Esophagus (tissue), 2 donors: ENCODE measurements around the gene ZFR2. TPM values are rescaled to one million over a fixed set of nuclear protein-coding genes. Genes with fewer than 3 reads are reported as not detected.

Source experiments
- H3K27ac ChIP-seq, 2 donors: one replicate each; pipeline ENCODE4 v1.5.1; 2013; ENCODE audit warnings: low read depth in 2 of 2, mild to moderate bottlenecking in 2 of 2, inconsistent platforms in 1 of 2, low read length in 1 of 2, moderate library complexity in 1 of 2
- H3K27me3 ChIP-seq, 2 donors: one replicate each; pipeline ENCODE4 v1.6.1; 2013; ENCODE audit warnings: low read length in 2 of 2, control low read depth in 1 of 2, mild to moderate bottlenecking in 1 of 2; ENCODE audit not compliant: insufficient read depth in 2 of 2, control insufficient read depth in 1 of 2
- H3K36me3 ChIP-seq, 2 donors: one replicate each; pipeline ENCODE4 v1.6.1; 2013; ENCODE audit warnings: low read length in 1 of 2; ENCODE audit not compliant: control insufficient read depth in 2 of 2, insufficient read depth in 2 of 2
- H3K4me1 ChIP-seq, 2 donors: one replicate each; pipeline ENCODE4 v1.6.1; 2013; ENCODE audit warnings: low read length in 1 of 2; ENCODE audit not compliant: control insufficient read depth in 2 of 2, insufficient read depth in 2 of 2
- H3K4me3 ChIP-seq, 2 donors: one replicate each; pipeline ENCODE4 v1.5.1; 2013; ENCODE audit warnings: low read length in 2 of 2, mild to moderate bottlenecking in 2 of 2, low read depth in 1 of 2, moderate library complexity in 1 of 2
- H3K9me3 ChIP-seq, 2 donors: one replicate each; pipeline ENCODE4 v1.6.1; 2013; ENCODE audit warnings: mild to moderate bottlenecking in 2 of 2, low read depth in 1 of 2, low read length in 1 of 2, moderate library complexity in 1 of 2; ENCODE audit not compliant: control insufficient read depth in 2 of 2, insufficient read depth in 1 of 2
- WGBS, 2 donors: extraction: QIAGEN DNeasy Blood & Tissue Kit; methylation state at CpG; one replicate each; pipeline ENCODE4 v1.1.7; 2013; 5-methylcytosine and 5-hydroxymethylcytosine counted together
- polyA plus RNA-seq, 2 donors: library from polyadenylated mRNA; stranded (reverse); fragments of 200-250 nt; gene quantifications; one replicate each; pipeline ENCODE4 v1.2.3, GENCODE V29; 2013
- donor health status: healthy with polysubstance abuse.
- donor health status: Bipolar disorder and iron deficiency.

The ZFR2 gene
- polyA plus RNA-seq, 2 donors, result 0.02 TPM; not detected in 1

DNA sequence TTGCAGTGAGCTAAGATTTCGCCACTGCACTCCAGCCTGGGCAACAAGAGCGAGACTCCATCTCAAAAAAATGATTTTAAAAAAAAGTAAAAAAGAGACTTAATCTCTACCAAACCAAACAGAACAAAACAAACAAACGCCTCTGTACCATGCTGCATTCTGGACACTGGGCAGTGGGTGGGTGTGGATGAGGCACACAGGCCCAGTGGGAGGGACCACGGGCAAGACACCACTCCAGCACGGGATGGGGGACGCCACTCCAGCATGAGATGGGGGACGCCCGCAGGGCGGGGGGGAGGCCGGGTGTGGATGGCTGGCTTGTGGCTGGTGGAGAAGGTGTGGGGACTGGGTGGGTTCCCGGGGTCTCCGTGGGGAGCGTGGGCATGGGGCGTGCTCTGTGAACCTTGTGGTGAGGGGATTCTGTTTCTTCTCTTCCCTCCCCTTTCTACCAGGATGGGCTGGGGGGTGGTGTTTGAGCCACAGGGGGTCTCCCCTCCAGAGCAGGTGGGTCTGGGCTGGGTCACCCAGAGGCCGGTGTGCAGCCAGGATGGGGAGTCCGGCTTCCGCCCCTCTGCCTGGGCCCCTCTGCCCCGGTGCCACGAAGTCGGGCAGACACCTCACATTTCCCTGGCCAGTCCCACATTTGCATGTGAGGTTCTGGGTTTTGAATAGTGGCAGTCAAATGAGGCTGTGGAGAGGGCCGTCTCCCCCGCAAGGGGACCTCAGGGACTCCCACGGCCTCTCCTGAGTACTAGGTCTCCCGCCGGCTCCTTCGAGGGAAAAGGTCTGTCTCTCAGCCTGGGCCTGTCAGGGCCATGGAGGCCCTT, 58.7 kb downstream of the ZFR2 start:
- Histone ChIP-seq H3K4me1 (peaks cover 0 to 19% of the 10 kb centered on the region in 2 donors), H3K36me3 (no peaks in the 10 kb centered on the region), H3K27me3 (no peaks in the 10 kb centered on the region), H3K4me3 (no peak overlapping the region), H3K9me3 (peaks cover 0 to 2% of the 10 kb centered on the region in 2 donors), H3K27ac (no peak overlapping the region)
- WGBS, 2 donors, result 74 to 75% methylated on average over 26 of the region's 26 CpGs

GRCh38 chr19:3808420-3809143, 60.3 kb downstream of the ZFR2 start:
- H3K4me3 ChIP-seq, result no peak overlapping the region
- H3K36me3 ChIP-seq, result no peaks in the 10 kb centered on the region
- 72 to 76% methylated on average over 27 to 33 of the region's 33 CpGs for WGBS, 2 donors
- peaks cover 0 to 19% of the 10 kb centered on the region in 2 donors for H3K4me1 ChIP-seq
- no peaks in the 10 kb centered on the region for H3K27me3 ChIP-seq
- H3K9me3 ChIP-seq, result peaks cover 0 to 2% of the 10 kb centered on the region in 2 donors
- H3K27ac ChIP-seq, result no peak overlapping the region

DNA sequence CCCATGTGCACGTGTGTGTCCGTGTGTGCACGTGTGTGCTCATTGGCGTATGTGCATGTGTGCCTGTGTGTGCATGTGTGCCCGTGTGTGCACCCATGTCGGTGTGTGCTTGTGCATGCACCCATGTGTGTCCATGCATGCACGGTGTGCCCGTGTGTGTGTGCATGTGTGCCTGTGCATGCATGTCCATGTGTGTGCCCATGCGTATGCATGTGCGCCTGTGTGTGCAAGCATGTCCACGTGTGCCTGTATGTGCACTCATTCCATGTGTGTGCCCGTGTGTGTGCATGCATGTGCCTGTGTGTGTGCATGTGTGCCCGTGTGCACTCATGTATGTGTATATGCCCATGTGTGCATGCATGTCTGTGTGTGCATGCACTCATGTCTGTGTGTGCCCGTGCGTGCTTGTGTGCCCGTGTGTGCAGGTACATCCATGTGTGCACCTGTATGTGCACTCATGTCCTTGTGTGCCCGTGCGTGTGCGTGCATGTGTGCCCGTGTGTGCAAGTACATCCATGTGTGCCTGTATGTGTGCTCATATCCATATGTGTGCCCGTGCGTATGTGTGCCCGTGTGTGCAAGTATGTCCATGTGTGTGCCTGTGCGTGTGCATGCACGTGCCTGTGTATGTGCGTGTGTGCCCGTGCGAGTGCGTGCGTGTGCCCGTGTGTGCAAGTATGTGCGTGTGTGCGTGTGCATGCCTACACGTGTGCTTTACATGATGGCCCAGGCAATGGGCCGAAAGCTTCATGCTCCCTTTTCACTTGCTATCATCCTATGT, 61.1 kb downstream of the ZFR2 start:
- H3K4me3 ChIP-seq, result no peak overlapping the region
- no peaks in the 10 kb centered on the region for H3K27me3 ChIP-seq
- no peaks in the 10 kb centered on the region for H3K36me3 ChIP-seq
- 93 to 94% methylated on average over 35 of the region's 35 CpGs for WGBS, 2 donors
- peaks cover 0 to 2% of the 10 kb centered on the region in 2 donors for H3K9me3 ChIP-seq
- H3K27ac ChIP-seq, result no peak overlapping the region
- H3K4me1 ChIP-seq, result peaks cover 0 to 16% of the 10 kb centered on the region in 2 donors

DNA sequence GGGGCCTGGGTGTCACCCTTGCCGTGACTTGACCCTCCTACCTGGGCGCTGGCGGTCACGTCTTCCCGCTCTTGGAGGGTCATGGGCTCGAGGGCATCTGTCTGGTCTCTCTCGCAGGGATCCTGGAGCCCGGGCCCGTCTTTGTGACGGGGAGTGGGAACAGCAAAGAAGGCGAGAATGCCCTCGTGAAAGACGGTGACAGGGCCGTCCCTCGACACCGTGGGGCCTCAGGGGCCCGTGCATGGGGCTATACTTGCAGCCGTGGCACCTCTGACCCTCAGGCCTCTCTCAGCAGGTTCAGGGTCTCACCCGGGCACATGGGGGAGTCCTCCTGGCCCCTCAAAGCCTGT, 61.7 kb downstream of the ZFR2 start:
- Histone ChIP-seq H3K4me3 (no peak overlapping the region), H3K36me3 (no peaks in the 10 kb centered on the region), H3K27ac (no peak overlapping the region), H3K4me1 (peaks cover 0 to 16% of the 10 kb centered on the region in 2 donors), H3K27me3 (no peaks in the 10 kb centered on the region), H3K9me3 (peaks cover 0 to 2% of the 10 kb centered on the region in 2 donors)
- WGBS, 2 donors, result 83 to 84% methylated on average over 19 of the region's 19 CpGs

GRCh38 chr19:3805859-3806258, 63.0 kb downstream of the ZFR2 start:
- 86 to 91% methylated on average over 29 of the region's 29 CpGs for WGBS, 2 donors
- H3K4me1 ChIP-seq, result peaks cover 0 to 24% of the 10 kb centered on the region in 2 donors
- no peak overlapping the region for H3K27ac ChIP-seq
- H3K27me3 ChIP-seq, result no peaks in the 10 kb centered on the region
- H3K36me3 ChIP-seq, result no peaks in the 10 kb centered on the region
- no peak overlapping the region for H3K4me3 ChIP-seq
- peaks cover 0 to 2% of the 10 kb centered on the region in 2 donors for H3K9me3 ChIP-seq

DNA sequence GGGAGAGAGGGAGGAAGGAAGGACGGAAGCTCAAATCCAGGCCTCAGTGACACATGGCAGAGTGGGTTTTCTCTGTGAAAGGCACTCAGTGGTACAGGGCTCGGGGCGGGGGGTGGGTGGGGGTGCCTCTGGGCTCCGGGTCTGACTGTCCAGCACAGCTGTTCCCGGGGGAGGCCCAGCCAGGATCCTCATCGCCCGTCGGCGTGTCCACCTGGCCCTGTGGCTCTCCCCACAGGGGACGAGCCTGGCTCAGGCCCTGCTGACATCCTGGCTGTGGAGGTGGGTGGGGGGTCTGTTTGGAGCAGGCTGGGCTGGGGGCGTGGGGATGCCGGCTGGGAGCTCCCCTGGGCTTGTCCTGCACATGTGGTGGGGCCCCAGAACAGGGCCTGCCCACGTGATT, 64.4 kb downstream of the ZFR2 start:
- Histone ChIP-seq H3K4me3 (no peak overlapping the region), H3K27ac (no peak overlapping the region), H3K9me3 (peaks cover 0 to 2% of the 10 kb centered on the region in 2 donors), H3K36me3 (no peaks in the 10 kb centered on the region), H3K27me3 (no peaks in the 10 kb centered on the region), H3K4me1 (peaks cover 0 to 24% of the 10 kb centered on the region in 2 donors)
- WGBS, 2 donors, result 80% methylated on average over 13 of the region's 13 CpGs

GRCh38 chr19:3803986-3804385, 64.9 kb downstream of the ZFR2 start:
- whole genome bisulfite sequencing, 2 donors, result 69 to 73% methylated on average over 10 of the region's 10 CpGs
- H3K9me3 ChIP-seq, result peaks cover 0 to 2% of the 10 kb centered on the region in 2 donors
- peaks cover 0 to 24% of the 10 kb centered on the region in 2 donors for H3K4me1 ChIP-seq
- no peaks in the 10 kb centered on the region for H3K27me3 ChIP-seq
- H3K36me3 ChIP-seq, result no peaks in the 10 kb centered on the region
- no peak overlapping the region for H3K4me3 ChIP-seq
- H3K27ac ChIP-seq, result no peak overlapping the region

- H3K4me3 ChIP-seq, result no peak overlapping the region
- peaks cover 0 to 20% of the 10 kb centered on the region in 2 donors for H3K4me1 ChIP-seq
- no peaks in the 10 kb centered on the region for H3K27me3 ChIP-seq
- H3K36me3 ChIP-seq, result no peaks in the 10 kb centered on the region
- H3K27ac ChIP-seq, result no peak overlapping the region
- H3K9me3 ChIP-seq, result peaks cover 0 to 2% of the 10 kb centered on the region in 2 donors
- WGBS, 2 donors, result 84 to 87% methylated on average over 21 to 24 of the region's 24 CpGs
Measured at GRCh38 chr19:3803114-3803888, 65.5 kb downstream of the ZFR2 start.
